Stimulated activated CD8-positive, alpha-beta memory T cell treated with anti-CD3 and anti-CD28 coated beads, Interleukin-7, amount 100 ng/mL, for 48 hours (primary cell): ENCODE data around the gene CMAS.

Experiments used
- DNase-seq, 2 donors: peaks; one replicate each; pipeline ENCODE4 v3.0.0-alpha.2; 2020; ENCODE audit warnings: low read depth in 1 of 2; ENCODE audit errors: extremely low read depth in 1 of 2

Gene CMAS

DNA sequence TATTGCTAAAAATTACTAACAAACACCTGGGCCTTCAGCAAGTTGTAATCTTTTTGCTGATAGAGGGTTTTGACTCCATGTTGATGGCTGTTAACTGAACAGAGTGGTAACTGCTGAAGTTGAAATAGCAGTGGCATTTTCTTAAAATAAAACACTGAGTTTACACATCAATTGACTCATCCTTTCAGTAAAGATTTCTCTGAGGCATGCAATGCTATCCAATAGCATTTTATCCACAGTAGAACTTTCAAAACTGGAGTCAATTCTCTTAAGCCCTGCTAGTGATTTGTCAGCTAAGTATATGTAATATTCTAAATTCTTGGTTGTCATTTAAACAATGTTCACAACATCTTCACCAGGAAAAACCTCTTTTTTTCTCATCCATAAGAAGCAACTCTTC lies 59.5 kb downstream of the CMAS start:
- DNase-seq, result no peak

DNA sequence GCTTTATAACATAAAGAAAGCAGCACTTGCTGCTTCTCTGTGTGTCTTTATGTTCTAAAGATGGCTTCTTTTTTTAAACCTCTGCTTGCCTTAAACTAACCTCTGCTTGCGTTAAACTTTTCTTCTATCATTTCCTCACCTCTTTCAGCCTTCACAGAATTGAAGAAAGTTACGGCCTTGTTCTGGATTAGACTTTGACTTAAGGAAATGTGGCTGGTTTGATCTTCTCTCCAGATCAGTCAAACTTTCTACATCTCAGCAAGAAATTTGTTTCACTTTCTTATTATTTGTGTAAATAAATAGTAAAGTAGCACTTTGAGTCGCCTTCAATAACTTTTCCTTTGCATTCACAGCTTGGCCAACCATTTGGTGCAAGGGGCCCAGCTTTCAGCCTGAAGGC lies 64.2 kb downstream of the CMAS start:
- DNase-seq, result no peak
